IPS DF 4.7 (cell line): Measurements from ENCODE around the gene COPS4.
"Not testable (repeated sequence)": the region's sequence is repeated elsewhere in the genome, so short reads cannot be mapped to it uniquely, and the experiment has no call there.

Source experiments
- DNase-seq: peaks from one replicate; pipeline ENCODE4 v3.0.0-alpha.2; 2013; ENCODE audit warnings: low spot score; ENCODE audit errors: extremely low read depth

COPS4 gene

GRCh38 chr4:83083925-83084475, 49.0 kb downstream of the COPS4 start:
- no peak for DNase-seq

- DNase-seq: not testable (repeated sequence)
Observed at GRCh38 chr4:83084956-83085355, 50.0 kb downstream of the COPS4 start.

- no peak for DNase-seq
Observed at GRCh38 chr4:83089410-83090157, 54.6 kb downstream of the COPS4 start.

- DNase-seq: no peak
Observed at GRCh38 chr4:83093060-83093640, 58.2 kb downstream of the COPS4 start.

- DNase-seq: no peak
Observed at GRCh38 chr4:83096397-83096796, 61.4 kb downstream of the COPS4 start.

- DNase-seq: no peak
Observed at GRCh38 chr4:83104991-83105390, 70.0 kb downstream of the COPS4 start.

GRCh38 chr4:83107631-83108030, 72.6 kb downstream of the COPS4 start:
- DNase-seq: no peak

- DNase-seq: no peak
Observed at GRCh38 chr4:83108101-83108861, 73.3 kb downstream of the COPS4 start.

GRCh38 chr4:83109480-83110222, 74.7 kb downstream of the COPS4 start:
- no peak for DNase-seq

GRCh38 chr4:83110223-83110945, 75.4 kb downstream of the COPS4 start:
- peak; percentile 69 for DNase-seq

- DNase-seq: no peak
Observed at GRCh38 chr4:83110970-83111750, 76.2 kb downstream of the COPS4 start.

GRCh38 chr4:83111751-83112141, 76.8 kb downstream of the COPS4 start:
- DNase-seq: not testable (repeated sequence)

- DNase-seq: no peak
Observed at GRCh38 chr4:83112231-83112630, 77.2 kb downstream of the COPS4 start.

- no peak for DNase-seq
Observed at GRCh38 chr4:83112678-83113428, 77.9 kb downstream of the COPS4 start.

GRCh38 chr4:83113429-83113786, 78.4 kb downstream of the COPS4 start:
- no peak for DNase-seq

- DNase-seq: no peak
Observed at GRCh38 chr4:83114576-83114975, 79.6 kb downstream of the COPS4 start, which contains the start of gene PLAC8. Gene PLAC8, minus strand, starts transcription at chr4:83114729. Its CDS starts 6,808 bp downstream, at chr4:83107921.

- no peak for DNase-seq
Observed at GRCh38 chr4:83115000-83115399, 80.0 kb downstream of the COPS4 start.

- no peak for DNase-seq
Observed at GRCh38 chr4:83115656-83116285, 80.8 kb downstream of the COPS4 start.

GRCh38 chr4:83118869-83119268, 83.9 kb downstream of the COPS4 start:
- no peak for DNase-seq
